ENCODE results near the gene PITPNC1.

GRCh38 chr17:67717192-67717623 is 340.1 kb downstream of the PITPNC1 start:
- TF ChIP-seq CTCF (IDR thresholded peaks at IDR 0.05): no peak
- no peak for TF ChIP-seq POLR2A (IDR thresholded peaks at IDR 0.05)

Data from adrenal gland (tissue), 5 donors.